Measurements from ENCODE around the gene HAUS1. TPM values are rescaled to one million over a fixed set of nuclear protein-coding genes. Genes with fewer than 3 reads are reported as not detected.

The HAUS1 gene
- total RNA-seq, 1 donor from 2014 or later = 23.5 TPM

DNA sequence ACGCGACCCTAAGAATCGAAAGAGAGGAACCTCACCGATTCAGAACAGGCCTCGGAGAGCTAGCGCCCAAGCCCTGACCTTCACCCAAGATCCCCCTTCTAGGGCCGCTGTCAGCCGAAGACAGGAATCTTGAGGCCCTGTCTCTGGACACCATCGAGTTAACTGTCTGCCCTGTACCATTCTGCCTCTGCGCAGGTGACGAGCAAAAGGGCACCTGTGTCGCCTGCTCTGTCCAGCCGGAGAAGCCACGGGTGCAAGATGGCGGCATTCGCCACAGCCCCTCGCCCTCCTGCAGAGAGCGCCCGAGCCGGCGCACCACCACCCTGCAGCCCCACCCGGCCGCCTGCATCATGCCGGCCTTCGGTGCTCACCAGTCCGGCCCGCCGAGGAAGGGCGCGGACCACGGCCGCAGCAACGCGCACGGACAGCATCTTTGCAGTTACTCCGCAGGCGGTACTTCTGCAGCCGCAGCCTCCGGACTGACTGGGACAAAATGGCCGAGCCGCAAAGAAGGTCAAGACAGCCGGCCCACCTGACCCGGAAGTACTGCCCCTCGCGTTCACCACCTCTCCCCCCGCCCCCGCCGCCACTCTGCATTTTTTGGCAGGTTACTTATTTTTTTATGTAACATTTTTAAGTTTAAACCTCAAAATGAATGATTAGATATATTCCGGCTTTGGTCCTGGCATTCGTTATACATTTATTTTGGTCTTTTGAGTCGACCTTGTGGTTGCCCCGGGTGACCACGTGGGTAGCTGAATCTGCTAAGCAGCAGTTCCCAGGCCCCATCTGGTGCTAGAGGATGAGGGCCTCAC, 6.2 kb upstream of the HAUS1 start, which contains the start of gene ATP5F1A:
TSS of gene ATP5F1A (minus strand) at position 496 of the 815 bp plus-strand sequence. CDS start at position 431, 65 bp downstream.
- Histone ChIP-seq H3K9me3 (ENCODE audit: insufficient read depth, low read depth, low read length) (no peaks in the 10 kb centered on the region), H3K4me3 (ENCODE audit: insufficient read depth, low read depth, low read length) (peak within 1 kb of the TSS; percentile 99), H3K36me3 (ENCODE audit: insufficient read depth, low read length) (peaks cover 15% of the 10 kb centered on the region), H3K27ac (ENCODE audit: low read depth, low read length) (peak within 1 kb of the TSS; percentile 83), H2AFZ (ENCODE audit: low read depth, low read length) (peak within 1 kb of the TSS; percentile 99), H3K9ac (ENCODE audit: low read length) (peak within 1 kb of the TSS; percentile 94), H3K4me1 (ENCODE audit: insufficient read depth, low read length) (peaks cover 10% of the 10 kb centered on the region), H4K20me1 (ENCODE audit: insufficient read depth, low read length) (peaks cover 44% of the 10 kb centered on the region), H3K79me2 (ENCODE audit: insufficient read depth, low read length) (peaks cover 51% of the 10 kb centered on the region), H3K4me2 (ENCODE audit: low read length) (peak within 1 kb of the TSS; percentile 89), H3K27me3 (ENCODE audit: insufficient read depth, low read length) (no peaks in the 10 kb centered on the region)
- no peak for FAIRE-seq
- H3K27ac Mint-ChIP-seq (ENCODE audit: unreplicated experiment) = peak within 1 kb of the TSS; percentile 95
- H3K27me3 Mint-ChIP-seq (ENCODE audit: low read depth, unreplicated experiment) = no peaks in the 10 kb centered on the region
- no peaks in the 10 kb centered on the region for H3K9me3 Mint-ChIP-seq (ENCODE audit: unreplicated experiment)
- H3K36me3 Mint-ChIP-seq (ENCODE audit: low read depth, unreplicated experiment) = peaks cover 7% of the 10 kb centered on the region
- peak within 1 kb of the TSS; percentile 99 for H3K4me3 Mint-ChIP-seq (ENCODE audit: unreplicated experiment)
- peak; percentile 65 for DNase-seq (ENCODE audit: low read depth)
- no peak for TF ChIP-seq EZH2 (IDR thresholded peaks at IDR 0.05; ENCODE audit: insufficient read depth, low read length)
- peaks cover 12% of the 10 kb centered on the region for H3K4me1 Mint-ChIP-seq (ENCODE audit: low read depth, unreplicated experiment)

DNA sequence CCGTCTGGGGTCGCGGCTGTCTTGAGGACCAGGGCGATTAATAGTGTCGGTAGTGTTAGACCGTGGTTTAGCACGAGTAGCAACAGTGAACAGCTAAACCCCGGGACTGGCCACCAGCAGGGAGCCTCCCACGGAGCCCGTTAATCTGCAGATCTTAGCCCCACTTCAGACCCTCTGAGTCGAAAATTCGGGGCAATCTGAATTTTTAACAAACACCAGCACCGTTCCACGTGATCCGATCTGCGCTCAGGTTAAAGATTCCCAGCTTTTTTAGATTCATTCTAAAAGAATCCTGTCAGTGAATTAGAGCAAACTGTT, 5.6 kb upstream of the HAUS1 start:
- peak overlapping the region; percentile 89 for H3K4me2 ChIP-seq (ENCODE audit: low read length)
- H3K27ac Mint-ChIP-seq (ENCODE audit: unreplicated experiment) = peak overlapping the region; percentile 94
- H3K9me3 ChIP-seq (ENCODE audit: insufficient read depth, low read depth, low read length) = no peaks in the 10 kb centered on the region
- no peaks in the 10 kb centered on the region for H3K9me3 Mint-ChIP-seq (ENCODE audit: unreplicated experiment)
- H3K9ac ChIP-seq (ENCODE audit: low read length) = peak overlapping the region; percentile 94
- no peak for DNase-seq (ENCODE audit: low read depth)
- peaks cover 38% of the 10 kb centered on the region for H4K20me1 ChIP-seq (ENCODE audit: insufficient read depth, low read length)
- no peak for TF ChIP-seq EZH2 (IDR thresholded peaks at IDR 0.05; ENCODE audit: insufficient read depth, low read length)
- TF ChIP-seq, protein P1, sequence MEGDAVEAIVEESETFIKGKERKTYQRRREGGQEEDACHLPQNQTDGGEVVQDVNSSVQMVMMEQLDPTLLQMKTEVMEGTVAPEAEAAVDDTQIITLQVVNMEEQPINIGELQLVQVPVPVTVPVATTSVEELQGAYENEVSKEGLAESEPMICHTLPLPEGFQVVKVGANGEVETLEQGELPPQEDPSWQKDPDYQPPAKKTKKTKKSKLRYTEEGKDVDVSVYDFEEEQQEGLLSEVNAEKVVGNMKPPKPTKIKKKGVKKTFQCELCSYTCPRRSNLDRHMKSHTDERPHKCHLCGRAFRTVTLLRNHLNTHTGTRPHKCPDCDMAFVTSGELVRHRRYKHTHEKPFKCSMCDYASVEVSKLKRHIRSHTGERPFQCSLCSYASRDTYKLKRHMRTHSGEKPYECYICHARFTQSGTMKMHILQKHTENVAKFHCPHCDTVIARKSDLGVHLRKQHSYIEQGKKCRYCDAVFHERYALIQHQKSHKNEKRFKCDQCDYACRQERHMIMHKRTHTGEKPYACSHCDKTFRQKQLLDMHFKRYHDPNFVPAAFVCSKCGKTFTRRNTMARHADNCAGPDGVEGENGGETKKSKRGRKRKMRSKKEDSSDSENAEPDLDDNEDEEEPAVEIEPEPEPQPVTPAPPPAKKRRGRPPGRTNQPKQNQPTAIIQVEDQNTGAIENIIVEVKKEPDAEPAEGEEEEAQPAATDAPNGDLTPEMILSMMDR (IDR thresholded peaks at IDR 0.05; ENCODE audit: insufficient read depth, low read depth, low read length) = no peak
- H3K4me1 Mint-ChIP-seq (ENCODE audit: low read depth, unreplicated experiment) = peaks cover 12% of the 10 kb centered on the region
- H3K4me1 ChIP-seq (ENCODE audit: insufficient read depth, low read length) = peaks cover 10% of the 10 kb centered on the region
- peak overlapping the region; percentile 99 for H3K4me3 Mint-ChIP-seq (ENCODE audit: unreplicated experiment)
- peaks cover 11% of the 10 kb centered on the region for H3K36me3 ChIP-seq (ENCODE audit: insufficient read depth, low read length)
- peaks cover 7% of the 10 kb centered on the region for H3K36me3 Mint-ChIP-seq (ENCODE audit: low read depth, unreplicated experiment)
- no peak for FAIRE-seq
- H2AFZ ChIP-seq (ENCODE audit: low read depth, low read length) = peak overlapping the region; percentile 99
- no peaks in the 10 kb centered on the region for H3K27me3 ChIP-seq (ENCODE audit: insufficient read depth, low read length)
- no peaks in the 10 kb centered on the region for H3K27me3 Mint-ChIP-seq (ENCODE audit: low read depth, unreplicated experiment)
- peak overlapping the region; percentile 99 for H3K4me3 ChIP-seq (ENCODE audit: insufficient read depth, low read depth, low read length)
- peaks cover 45% of the 10 kb centered on the region for H3K79me2 ChIP-seq (ENCODE audit: insufficient read depth, low read length)
- peak overlapping the region; percentile 83 for H3K27ac ChIP-seq (ENCODE audit: low read depth, low read length)

DNA sequence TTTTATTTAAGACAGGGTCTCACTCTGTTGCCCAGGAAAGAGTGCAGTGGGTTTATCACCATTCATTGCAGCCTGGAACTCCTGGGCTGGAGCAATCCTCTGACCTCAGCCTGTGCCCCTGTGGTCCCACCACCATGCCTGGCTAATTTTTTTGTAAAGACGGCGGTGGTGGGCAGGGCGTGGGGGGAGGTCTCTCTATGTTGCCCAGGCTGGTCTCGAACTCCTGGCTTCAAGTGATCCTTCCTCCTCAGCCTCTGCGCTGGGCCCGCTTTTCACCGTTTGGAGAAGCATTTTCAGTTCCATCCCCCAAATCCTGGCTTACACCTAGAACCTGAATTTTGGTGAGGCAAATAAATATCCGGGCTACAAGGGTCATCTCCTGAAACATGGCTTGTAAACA, 4.7 kb upstream of the HAUS1 start:
- H3K27ac Mint-ChIP-seq (ENCODE audit: unreplicated experiment) = no peak overlapping the region
- peaks cover 7% of the 10 kb centered on the region for H3K36me3 Mint-ChIP-seq (ENCODE audit: low read depth, unreplicated experiment)
- Histone ChIP-seq H3K9ac (ENCODE audit: low read length) (no peak overlapping the region), H4K20me1 (ENCODE audit: insufficient read depth, low read length) (peaks cover 31% of the 10 kb centered on the region), H3K27ac (ENCODE audit: low read depth, low read length) (no peak overlapping the region), H3K36me3 (ENCODE audit: insufficient read depth, low read length) (peaks cover 8% of the 10 kb centered on the region), H2AFZ (ENCODE audit: low read depth, low read length) (no peak overlapping the region), H3K4me3 (ENCODE audit: insufficient read depth, low read depth, low read length) (no peak overlapping the region), H3K4me2 (ENCODE audit: low read length) (no peak overlapping the region), H3K27me3 (ENCODE audit: insufficient read depth, low read length) (no peaks in the 10 kb centered on the region), H3K9me3 (ENCODE audit: insufficient read depth, low read depth, low read length) (no peaks in the 10 kb centered on the region), H3K79me2 (ENCODE audit: insufficient read depth, low read length) (peaks cover 36% of the 10 kb centered on the region), H3K4me1 (ENCODE audit: insufficient read depth, low read length) (peaks cover 13% of the 10 kb centered on the region)
- no peak for FAIRE-seq
- H3K4me3 Mint-ChIP-seq (ENCODE audit: unreplicated experiment) = no peak overlapping the region
- DNase-seq (ENCODE audit: low read depth) = no peak
- no peak for TF ChIP-seq EZH2 (IDR thresholded peaks at IDR 0.05; ENCODE audit: insufficient read depth, low read length)
- TF ChIP-seq, protein P1 (IDR thresholded peaks at IDR 0.05; ENCODE audit: insufficient read depth, low read depth, low read length) = no peak
- peaks cover 12% of the 10 kb centered on the region for H3K4me1 Mint-ChIP-seq (ENCODE audit: low read depth, unreplicated experiment)
- H3K9me3 Mint-ChIP-seq (ENCODE audit: unreplicated experiment) = no peaks in the 10 kb centered on the region
- H3K27me3 Mint-ChIP-seq (ENCODE audit: low read depth, unreplicated experiment) = no peaks in the 10 kb centered on the region
